GM12891 (cell line): ENCODE measurements around the gene ADRA2B.

Experiments
- DNase-seq: peaks from one replicate; pipeline ENCODE4 v3.0.0; 2011; ENCODE audit warnings: low spot score; ENCODE audit not compliant: insufficient read length
- FAIRE-seq: peaks from 2 replicates; lab custom pipeline; 2011; peaks lifted over from hg19 to GRCh38; lab: Jason Lieb, UNC
- PAX5 ChIP-seq: IDR thresholded peaks from 2 replicates; pipeline ENCODE4 v1.6.1; 2011; ENCODE audit warnings: low read length, moderate library complexity, mild to moderate bottlenecking; ENCODE audit not compliant: insufficient read depth, severe bottlenecking
- POLR2A ChIP-seq: IDR thresholded peaks from 2 replicates; pipeline ENCODE4 v1.6.1; 2011; ENCODE audit warnings: low read depth, low read length, control low read depth
- POLR2AphosphoS5 ChIP-seq: IDR thresholded peaks from 2 replicates; pipeline ENCODE4 v1.6.1; 2011; ENCODE audit warnings: low read depth, low read length, control low read depth
- POU2F2 ChIP-seq: IDR thresholded peaks from 2 replicates; pipeline ENCODE4 v1.6.1; 2011; ENCODE audit warnings: low read depth, mild to moderate bottlenecking, control low read depth, low read length, moderate library complexity
- SPI1 ChIP-seq: IDR thresholded peaks from 2 replicates; pipeline ENCODE4 v1.6.1; 2011; ENCODE audit warnings: low read depth, low read length, control low read depth
- TAF1 ChIP-seq: IDR thresholded peaks from 2 replicates; pipeline ENCODE4 v1.6.1; 2011; ENCODE audit warnings: low read depth, low read length, control low read depth

ADRA2B gene

DNA sequence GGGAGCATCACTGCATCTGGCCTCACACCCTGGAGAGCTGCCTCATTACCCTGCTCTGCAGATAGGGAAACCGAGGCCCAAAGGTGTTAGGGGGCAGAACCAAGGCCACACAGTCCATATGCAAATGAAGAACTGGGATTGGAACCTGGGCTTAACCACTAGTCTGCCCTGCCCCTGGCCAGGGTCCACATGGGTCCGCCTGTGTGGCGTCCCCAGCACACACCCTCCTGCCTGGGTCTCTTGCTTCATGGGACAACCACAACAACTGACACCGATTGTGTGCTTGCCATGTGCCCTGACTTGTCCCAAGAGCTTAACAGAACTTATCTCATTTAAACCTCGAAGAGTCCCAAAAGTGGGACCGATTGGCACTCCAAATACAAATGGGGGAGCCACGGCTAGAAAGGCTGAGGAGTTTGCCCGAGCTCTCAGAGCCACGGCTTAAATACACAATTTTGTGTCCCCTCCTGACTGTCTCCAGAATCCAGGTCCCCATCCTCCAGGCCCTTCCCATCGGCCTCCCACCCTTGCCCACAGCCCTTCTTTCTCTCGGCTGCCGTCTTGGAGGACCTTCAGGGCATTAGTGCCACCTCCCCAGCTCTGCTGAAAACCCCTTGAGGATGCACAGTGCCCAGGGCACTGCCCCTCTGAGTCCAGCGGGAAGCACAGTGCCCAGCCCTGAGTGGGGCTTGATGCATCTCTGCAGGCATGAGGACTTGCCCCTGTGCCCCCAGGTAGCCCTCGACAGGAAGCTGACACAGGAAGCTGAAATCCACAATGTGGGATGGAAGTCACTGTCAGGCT lies 34.6 kb upstream of the ADRA2B start:
- DNase-seq = no peak
- peak; percentile 26 for FAIRE-seq
- no peak for TF ChIP-seq POU2F2

DNA sequence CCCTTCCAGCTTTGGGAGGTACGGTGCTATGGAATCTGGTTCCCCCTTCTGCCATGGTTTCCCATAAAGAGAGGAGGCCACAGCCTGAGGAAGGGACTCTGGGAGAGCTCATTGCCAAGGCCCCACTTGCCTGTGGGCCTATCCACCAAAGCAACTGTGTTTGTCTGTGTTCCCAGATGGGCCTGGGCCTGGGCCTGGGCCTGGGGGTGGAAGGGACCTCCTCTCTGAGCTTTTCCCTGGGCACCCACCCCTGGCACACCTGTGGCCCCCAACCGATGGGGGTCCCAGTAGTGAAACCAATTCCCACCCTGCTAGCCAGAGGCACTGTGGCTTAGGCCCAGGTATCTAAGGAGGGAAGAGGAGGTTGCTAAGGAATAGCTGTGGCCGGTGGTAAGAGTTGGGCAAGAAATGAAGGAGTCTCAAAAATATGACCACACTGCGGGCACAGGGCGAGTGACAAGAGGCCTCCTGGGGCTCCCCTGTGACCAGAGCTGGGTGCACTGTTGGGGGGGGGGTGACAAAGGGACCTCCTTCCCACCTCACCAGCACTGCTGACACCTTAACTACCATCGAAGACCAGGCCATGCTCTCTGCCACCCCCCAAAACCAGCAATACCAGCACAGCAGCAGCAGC lies 33.8 kb upstream of the ADRA2B start:
- no peak for TF ChIP-seq TAF1

DNA sequence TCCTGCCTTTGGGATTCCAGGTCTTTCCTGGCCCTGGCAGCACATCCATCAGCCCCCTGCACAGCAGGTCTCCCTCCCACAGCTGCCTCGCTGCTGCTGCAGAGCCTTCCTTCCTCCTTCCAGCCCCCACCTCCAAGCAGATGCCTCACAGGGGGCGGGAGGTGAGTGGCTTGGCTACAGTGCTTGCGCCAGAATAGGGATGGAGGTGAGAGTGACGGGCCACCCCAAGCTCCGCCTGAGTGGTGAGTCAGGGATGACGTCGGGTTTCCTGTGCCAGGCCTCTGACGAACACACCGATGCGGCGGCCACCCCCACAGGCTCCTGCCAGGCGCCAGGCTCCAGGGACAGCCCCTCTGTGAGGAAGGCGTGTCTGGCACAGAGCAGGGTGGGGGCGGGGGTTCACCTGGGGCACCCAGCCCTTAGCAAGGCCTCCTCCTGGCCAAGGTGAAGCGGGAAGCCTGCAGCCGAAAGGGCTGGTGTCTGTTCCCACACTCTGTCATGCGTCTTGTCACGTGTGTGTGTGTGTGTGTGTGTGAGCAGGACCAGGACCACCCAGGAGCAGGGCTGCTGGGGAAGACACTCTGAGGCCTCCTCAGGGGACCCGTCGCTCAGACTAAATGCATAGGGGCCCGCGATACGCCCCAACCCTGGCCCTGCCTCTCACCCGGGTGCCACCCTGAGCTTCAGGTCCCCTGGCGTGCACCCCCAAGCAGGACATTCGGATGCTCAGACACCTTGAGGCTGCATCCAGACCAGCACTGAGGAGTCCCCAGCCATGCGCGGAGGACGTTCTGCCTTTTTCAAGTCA lies 32.2 kb upstream of the ADRA2B start:
- TF ChIP-seq POU2F2 (no peak), POLR2A (peak; percentile 40; the same call in 1 of the 2 replicates), TAF1 (no peak)
- peak; percentile 99 for FAIRE-seq
- DNase-seq = peak; percentile 71

More for the DNA sequence above, 33.8 kb upstream of the ADRA2B start:
- DNase-seq (no peak), FAIRE-seq (no peak)

DNA sequence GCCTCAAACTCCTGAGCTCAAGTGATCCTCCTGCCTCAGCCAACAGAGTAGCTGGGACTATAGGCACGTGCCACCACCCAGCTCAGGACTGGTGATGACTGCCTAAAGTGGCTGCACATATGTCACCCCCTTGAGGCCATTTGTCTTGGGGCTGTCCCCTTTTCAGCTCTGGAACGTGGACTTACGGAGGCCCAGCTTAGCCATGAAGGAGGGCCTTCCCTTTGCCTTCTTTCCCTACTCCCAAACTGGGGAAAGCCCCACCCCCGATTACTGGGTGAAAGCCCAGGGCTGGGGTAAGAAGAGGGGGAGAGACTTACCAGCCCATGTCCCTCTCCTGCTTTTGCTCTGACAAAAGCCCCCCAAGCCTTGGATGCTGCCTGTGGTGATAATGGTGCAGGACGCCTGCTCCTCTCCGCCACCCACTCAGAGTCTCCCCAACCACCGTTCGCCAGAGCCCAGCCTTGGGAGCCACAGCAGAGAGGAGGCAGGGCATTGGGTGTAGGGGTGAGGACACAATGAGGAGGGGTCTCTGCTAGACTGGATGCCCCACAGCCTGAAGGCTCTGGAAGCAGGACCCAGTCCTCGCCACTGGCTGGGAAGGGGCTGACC lies 31.3 kb upstream of the ADRA2B start:
- no peak for TF ChIP-seq POLR2AphosphoS5
- no peak for TF ChIP-seq PAX5
- DNase-seq (no peak), FAIRE-seq (peak; percentile 80)

DNA sequence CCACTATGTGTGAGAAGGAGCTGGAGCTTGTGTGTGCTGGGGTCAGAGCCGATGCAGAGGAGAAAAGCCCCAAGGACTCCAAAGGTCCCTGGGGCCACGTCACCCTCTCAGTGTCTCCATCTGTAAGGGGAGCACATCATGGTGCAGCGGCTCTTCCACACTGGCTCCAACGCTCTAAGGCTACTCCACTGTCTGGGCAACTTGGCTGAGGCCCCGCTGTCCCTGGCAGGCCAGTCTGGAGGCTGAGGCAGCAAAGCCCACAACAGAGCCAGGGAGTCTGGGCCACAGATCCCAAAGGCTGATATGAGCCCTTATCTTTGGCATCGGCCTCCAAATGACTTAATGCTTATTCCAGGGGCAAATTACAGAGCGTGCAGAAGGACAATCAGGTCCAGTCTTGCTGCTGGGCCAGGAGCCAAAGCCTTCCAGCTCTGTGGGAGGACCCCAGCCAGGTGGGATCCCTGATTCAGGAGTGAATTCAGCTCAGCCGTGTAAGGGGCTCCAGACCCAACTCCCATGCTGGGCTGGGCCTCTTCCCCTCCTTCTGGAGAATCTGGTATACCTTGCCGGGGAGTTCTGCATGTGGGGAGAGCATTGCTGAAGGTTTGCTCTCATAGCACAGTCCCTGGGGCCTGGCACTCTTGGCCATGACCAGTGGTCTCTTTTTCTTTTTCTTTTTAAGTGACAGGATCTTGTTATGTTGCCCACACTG lies 30.7 kb upstream of the ADRA2B start:
- FAIRE-seq (no peak), DNase-seq (no peak)
- TF ChIP-seq POLR2AphosphoS5 (no peak), PAX5 (no peak)

DNA sequence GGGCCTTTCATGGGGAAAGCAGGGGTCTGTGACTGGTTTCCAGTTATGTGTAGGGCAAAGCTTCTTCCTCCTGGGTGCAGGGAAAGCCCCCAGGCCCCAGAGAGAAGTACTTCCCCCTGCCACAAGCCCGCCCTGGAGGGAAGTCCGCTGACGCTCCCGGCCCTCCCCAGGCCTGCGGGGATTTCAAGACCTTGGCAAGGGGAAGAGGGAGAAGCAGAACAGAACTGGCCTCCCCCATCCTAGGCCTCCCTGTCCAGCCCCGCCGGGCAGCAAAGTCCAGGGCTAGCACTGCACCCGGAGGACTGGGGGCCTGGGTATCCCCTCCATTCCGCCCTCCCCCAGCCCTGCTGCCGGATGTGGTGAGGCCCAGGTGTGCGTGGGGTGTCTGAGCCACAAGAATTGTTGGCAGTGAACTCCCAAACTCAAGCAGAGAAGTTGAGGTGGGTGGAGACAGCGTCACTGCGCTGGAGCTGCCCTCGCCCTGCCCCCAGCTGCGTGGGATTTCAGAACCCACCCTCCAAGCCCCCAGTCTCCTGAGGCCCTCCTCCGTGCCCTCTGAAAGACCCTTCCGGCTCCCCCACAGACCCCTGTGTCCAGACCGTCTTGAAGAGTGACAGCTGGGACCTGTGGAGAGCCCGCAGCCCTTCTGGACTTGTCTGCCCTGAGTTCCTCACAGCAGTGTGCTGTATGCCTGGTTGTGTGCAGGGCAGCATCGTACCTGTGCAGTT lies 29.9 kb upstream of the ADRA2B start:
- DNase-seq = peak; percentile 83
- TF ChIP-seq PAX5 = no peak
- TF ChIP-seq POLR2A = peak; percentile 74
- no peak for TF ChIP-seq TAF1
- peak; percentile 69 for TF ChIP-seq POLR2AphosphoS5
- TF ChIP-seq SPI1 = peak; percentile 76
- TF ChIP-seq POU2F2 = peak; percentile 84
- FAIRE-seq = peak; percentile 93

DNA sequence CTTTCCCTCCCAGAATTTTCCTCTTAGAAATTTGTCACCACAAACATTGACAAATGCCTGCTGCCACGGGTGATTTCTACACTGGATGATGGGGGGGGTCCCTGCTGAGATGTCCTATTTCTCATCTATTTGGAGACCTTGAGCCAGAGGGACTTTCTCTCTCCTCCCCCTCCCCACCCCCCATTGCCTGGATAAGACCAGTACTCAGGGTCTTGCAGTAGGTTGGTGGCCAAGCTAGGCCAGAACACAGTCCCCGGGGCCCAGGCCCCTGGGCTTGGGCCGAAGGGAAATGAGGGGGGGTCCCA lies 29.4 kb upstream of the ADRA2B start:
- no peak for DNase-seq
- FAIRE-seq = no peak
- TF ChIP-seq PAX5 = no peak
- TF ChIP-seq POLR2AphosphoS5 = no peak
- no peak for TF ChIP-seq TAF1
- no peak for TF ChIP-seq POU2F2
- no peak for TF ChIP-seq SPI1
- TF ChIP-seq POLR2A = no peak

DNA sequence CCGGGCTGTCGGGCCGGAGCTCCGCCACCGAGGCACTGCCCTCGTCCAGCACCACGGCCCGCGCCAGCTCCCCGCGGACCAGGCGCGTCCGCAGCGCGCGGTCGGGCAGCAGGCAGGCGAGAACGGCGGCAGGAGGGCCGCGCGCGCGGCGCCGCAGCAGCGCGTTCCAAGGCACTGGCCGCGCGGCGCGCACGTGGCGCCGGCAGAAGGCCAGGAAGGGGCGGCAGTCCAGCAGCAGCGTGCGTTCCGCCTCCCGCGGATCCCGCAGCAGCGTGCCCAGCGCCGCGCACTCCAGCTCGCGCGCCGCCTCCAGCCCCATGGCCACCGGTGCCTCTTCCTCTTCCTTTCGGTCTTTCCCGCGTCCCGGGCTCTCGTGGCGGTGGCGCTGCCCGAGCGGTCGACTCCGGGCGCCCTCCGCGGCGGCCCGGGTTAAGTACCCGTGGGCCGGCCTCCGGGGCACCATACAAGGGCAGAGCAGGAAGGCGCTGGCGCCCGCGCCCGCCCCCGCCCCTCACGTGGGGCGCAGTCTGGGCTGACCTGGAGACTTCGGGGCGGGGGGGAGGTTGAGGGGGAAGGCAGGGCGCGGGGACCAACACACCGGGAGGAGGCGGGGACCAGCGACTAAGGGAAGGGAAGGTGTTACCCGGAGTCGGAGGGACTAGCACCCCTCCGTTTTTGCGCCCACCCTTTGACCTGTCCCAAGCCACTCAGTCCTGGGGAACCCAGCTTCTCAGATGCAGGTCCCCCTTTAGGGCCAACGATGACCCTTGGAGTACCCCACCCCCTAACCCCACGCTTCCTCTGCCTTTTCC lies 28.9 kb upstream of the ADRA2B start, which contains the start of gene DUSP2:
DUSP2 (minus strand) TSS at position 405 of the 812 bp plus-strand sequence; CDS start at position 319, 86 bp downstream.
- DNase-seq (peak; percentile 95), FAIRE-seq (peak; percentile 92)
- peak; percentile 99 for TF ChIP-seq POU2F2
- TF ChIP-seq PAX5 = no peak
- TF ChIP-seq SPI1 = peak; percentile 58
- peak; percentile 99 for TF ChIP-seq POLR2AphosphoS5
- TF ChIP-seq TAF1 = peak; percentile 93
- peak; percentile 99 for TF ChIP-seq POLR2A
